HEK293 (cell line): ENCODE measurements around the gene AJM1.

Source experiments
- CTCF ChIA-PET: fragments of 350-600 bp; formaldehyde crosslinking; extraction: SDS; loops from one replicate; lab custom pipeline; 2021; ENCODE audit warnings: antibody characterized with exemption; lab: Yijun Ruan, JAX
- POLR2A ChIA-PET: fragments of 300-600 bp; formaldehyde crosslinking; extraction: SDS; loops from one replicate; lab custom pipeline; 2020; ENCODE audit warnings: antibody characterized with exemption, inconsistent platforms; lab: Yijun Ruan, JAX
- H3K27ac ChIP-seq: fragments of 200-500 bp; sonication (Bioruptor generic); 2 replicates; pipeline ENCODE4 v1.5.1; 2014; ENCODE audit warnings: low read depth, low read length, control low read depth, inconsistent platforms; ENCODE audit errors: extremely low read depth
- H3K36me3 ChIP-seq, 2 experiments: fragments of 200-500 bp in 1 of 2; sonication (Bioruptor generic) in 1 of 2; 1 replicate in 1 of 2; 2 replicates in 1 of 2; pipeline ENCODE4 v1.5.1; 2014 to 2017; ENCODE audit warnings: inconsistent platforms in 2 of 2, low read length in 2 of 2; ENCODE audit not compliant: control insufficient read depth in 2 of 2, insufficient read depth in 1 of 2
- H3K4me1 ChIP-seq: fragments of 200-500 bp; sonication (Bioruptor generic); 2 replicates; pipeline ENCODE4 v1.5.1; 2014; ENCODE audit warnings: mild to moderate bottlenecking, low read length, inconsistent platforms; ENCODE audit not compliant: control insufficient read depth, insufficient read depth
- H3K4me3 ChIP-seq: 2 replicates; pipeline ENCODE4 v1.5.1; 2011; ENCODE audit warnings: low read depth, mild to moderate bottlenecking, control low read depth, low read length, moderate library complexity
- H3K9me3 ChIP-seq: fragments of 200-500 bp; sonication (Bioruptor generic); 2 replicates; pipeline ENCODE4 v1.5.1; 2014; ENCODE audit warnings: low read depth, low read length, inconsistent platforms; ENCODE audit not compliant: control insufficient read depth, insufficient read depth
- BCL11A ChIP-seq: fragments of 450-650 bp; formaldehyde crosslinking; IDR thresholded peaks from 2 replicates; pipeline ENCODE4 v1.5.1; 2016; ENCODE audit warnings: low read depth, missing biosample characterization, missing genetic modification characterization
- GLI2 ChIP-seq: fragments of 450-650 bp; formaldehyde crosslinking; IDR thresholded peaks from 2 replicates; pipeline ENCODE4; 2017; ENCODE audit warnings: missing biosample characterization, missing genetic modification characterization, low read depth, borderline replicate concordance
- IKZF3 ChIP-seq: fragments of 450-650 bp; IDR thresholded peaks from 2 replicates; pipeline ENCODE4 v1.5.0; 2018; ENCODE audit warnings: missing biosample characterization, mild to moderate bottlenecking, missing genetic modification characterization, moderate library complexity
- KLF9 ChIP-seq: fragments of 450-650 bp; formaldehyde crosslinking; IDR thresholded peaks from 2 replicates; pipeline ENCODE4 v1.5.1; 2016; ENCODE audit warnings: missing biosample characterization, missing genetic modification characterization, low read depth
- MZF1 ChIP-seq: fragments of 450-650 bp; formaldehyde crosslinking; IDR thresholded peaks from 2 replicates; pipeline ENCODE4 v1.5.1; 2017; ENCODE audit warnings: missing biosample characterization, missing genetic modification characterization, borderline replicate concordance
- OSR2 ChIP-seq: fragments of 450-650 bp; formaldehyde crosslinking; IDR thresholded peaks from 2 replicates; pipeline ENCODE4 v1.5.1; 2016; ENCODE audit warnings: missing biosample characterization, missing genetic modification characterization
- PATZ1 ChIP-seq: fragments of 450-650 bp; formaldehyde crosslinking; IDR thresholded peaks from 2 replicates; pipeline ENCODE4 v1.5.1; 2016; ENCODE audit warnings: missing biosample characterization, missing genetic modification characterization
- PRDM10 ChIP-seq: fragments of 450-650 bp; formaldehyde crosslinking; IDR thresholded peaks from 2 replicates; pipeline ENCODE4 v1.5.1; 2016; ENCODE audit warnings: missing biosample characterization, missing genetic modification characterization
- ZIC2 ChIP-seq: fragments of 450-650 bp; formaldehyde crosslinking; IDR thresholded peaks from 2 replicates; pipeline ENCODE4 v1.5.1; 2016; ENCODE audit warnings: missing biosample characterization, missing genetic modification characterization
- ZNF138 ChIP-seq: fragments of 450-650 bp; formaldehyde crosslinking; IDR thresholded peaks from 2 replicates; pipeline ENCODE4 v1.5.1; 2016; ENCODE audit warnings: missing biosample characterization, missing genetic modification characterization, borderline replicate concordance
- ZNF16 ChIP-seq: fragments of 450-650 bp; formaldehyde crosslinking; IDR thresholded peaks from 2 replicates; pipeline ENCODE4 v1.5.1; 2016; ENCODE audit warnings: low read depth, missing biosample characterization, missing genetic modification characterization
- ZNF274 ChIP-seq, 2 experiments: fragments of 200-500 bp in 1 of 2; fragments of 450-650 bp in 1 of 2; sonication (Bioruptor generic) in 1 of 2; formaldehyde crosslinking in 1 of 2; IDR thresholded peaks; 2 replicates each; pipeline versions ENCODE4 v1.5.1 to v1.6.1; 2014 to 2016; ENCODE audit warnings: borderline replicate concordance in 1 of 2, inconsistent platforms in 1 of 2, low read length in 1 of 2, missing biosample characterization in 1 of 2, missing genetic modification characterization in 1 of 2
- ZNF335 ChIP-seq: fragments of 450-650 bp; formaldehyde crosslinking; conservative IDR thresholded peaks from 2 replicates; pipeline ENCODE4 v1.5.1; 2016; ENCODE audit warnings: missing biosample characterization, missing genetic modification characterization
- ZNF416 ChIP-seq: fragments of 450-650 bp; formaldehyde crosslinking; IDR thresholded peaks from 2 replicates; pipeline ENCODE4 v1.5.1; 2016; ENCODE audit warnings: missing biosample characterization, missing genetic modification characterization
- ZNF529 ChIP-seq: fragments of 450-650 bp; formaldehyde crosslinking; IDR thresholded peaks from 2 replicates; pipeline ENCODE4 v1.5.1; 2017; ENCODE audit warnings: missing genetic modification characterization, missing biosample characterization; ENCODE audit not compliant: insufficient replicate concordance
- ZNF549 ChIP-seq: fragments of 450-650 bp; IDR thresholded peaks from 2 replicates; pipeline ENCODE4 v1.5.1; 2018; ENCODE audit warnings: missing biosample characterization, missing genetic modification characterization, mild to moderate bottlenecking, inconsistent platforms, moderate library complexity
- ZNF560 ChIP-seq: fragments of 450-650 bp; formaldehyde crosslinking; IDR thresholded peaks from 2 replicates; pipeline ENCODE4 v1.5.1; 2017; ENCODE audit warnings: missing biosample characterization, missing genetic modification characterization, borderline replicate concordance
- ZNF585B ChIP-seq: fragments of 450-650 bp; formaldehyde crosslinking; IDR thresholded peaks from 2 replicates; pipeline ENCODE4 v1.5.1; 2016; ENCODE audit warnings: missing biosample characterization, missing genetic modification characterization
- ZNF610 ChIP-seq: fragments of 450-650 bp; formaldehyde crosslinking; IDR thresholded peaks from 2 replicates; pipeline ENCODE4 v1.5.1; 2016; ENCODE audit warnings: missing biosample characterization, missing genetic modification characterization, borderline replicate concordance
- ZNF701 ChIP-seq: fragments of 450-650 bp; formaldehyde crosslinking; IDR thresholded peaks from 2 replicates; pipeline ENCODE4 v1.5.1; 2016; ENCODE audit warnings: missing biosample characterization, missing genetic modification characterization
- ZNF704 ChIP-seq: fragments of 450-650 bp; formaldehyde crosslinking; IDR thresholded peaks from 2 replicates; pipeline ENCODE4 v1.5.1; 2016; ENCODE audit warnings: missing biosample characterization, missing genetic modification characterization
- ZNF777 ChIP-seq: fragments of 450-650 bp; formaldehyde crosslinking; IDR thresholded peaks from 2 replicates; pipeline ENCODE4 v1.5.1; 2017; ENCODE audit warnings: missing biosample characterization, missing genetic modification characterization, borderline replicate concordance
- ZNF843 ChIP-seq: fragments of 450-650 bp; formaldehyde crosslinking; IDR thresholded peaks from 2 replicates; pipeline ENCODE4 v1.5.1; 2016; ENCODE audit warnings: missing biosample characterization, missing genetic modification characterization
- ZSCAN30 ChIP-seq: fragments of 450-650 bp; IDR thresholded peaks from 2 replicates; pipeline ENCODE4 v1.5.1; 2018; ENCODE audit warnings: missing biosample characterization, mild to moderate bottlenecking, missing genetic modification characterization, moderate library complexity
- TF ChIP-seq, protein P1 (sequence below): fragments of 450-650 bp; IDR thresholded peaks from 2 replicates; pipeline ENCODE4 v1.5.1; 2018; ENCODE audit warnings: missing biosample characterization, missing genetic modification characterization

The AJM1 gene

GRCh38 chr9:136808806-136809158, 33.5 kb upstream of the AJM1 start:
- peak; percentile 46; the same call in 1 of the 2 replicates for TF ChIP-seq ZNF335 (tag by site-specific recombination)
- no peak for TF ChIP-seq PATZ1
- peak; percentile 93 for TF ChIP-seq PRDM10 (tag by site-specific recombination)
- peak; percentile 37; the same call in 1 of the 2 replicates for TF ChIP-seq ZIC2 (tag by site-specific recombination)
- no peak for TF ChIP-seq ZNF777 (tag by site-specific recombination)
- TF ChIP-seq, all 188 proteins: peak for 3
- H3K27ac ChIP-seq, result peak overlapping the region; percentile 96
- H3K4me1 ChIP-seq, result peaks cover 7% of the 10 kb centered on the region; the same call in 1 of the 2 replicates
- peak overlapping the region; percentile 84 for H3K4me3 ChIP-seq
- ChIA-PET CTCF (interaction anchor here (0.5 to 4.0 kb wide), 10 partner anchors 11 to 446 kb away, joined by 3 to 16 read pairs (median 4); partner anchors contain the start of gene AJM1), POLR2A (interaction anchor here (0.6 to 4.0 kb wide), 5 partner anchors 8 to 81 kb away, joined by 3 to 22 read pairs (median 5); partner anchors contain the start of gene AJM1)
- H3K36me3 ChIP-seq, result peaks cover 15 to 43% of the 10 kb centered on the region in 2 experiments
- no peaks in the 10 kb centered on the region for H3K9me3 ChIP-seq

DNA sequence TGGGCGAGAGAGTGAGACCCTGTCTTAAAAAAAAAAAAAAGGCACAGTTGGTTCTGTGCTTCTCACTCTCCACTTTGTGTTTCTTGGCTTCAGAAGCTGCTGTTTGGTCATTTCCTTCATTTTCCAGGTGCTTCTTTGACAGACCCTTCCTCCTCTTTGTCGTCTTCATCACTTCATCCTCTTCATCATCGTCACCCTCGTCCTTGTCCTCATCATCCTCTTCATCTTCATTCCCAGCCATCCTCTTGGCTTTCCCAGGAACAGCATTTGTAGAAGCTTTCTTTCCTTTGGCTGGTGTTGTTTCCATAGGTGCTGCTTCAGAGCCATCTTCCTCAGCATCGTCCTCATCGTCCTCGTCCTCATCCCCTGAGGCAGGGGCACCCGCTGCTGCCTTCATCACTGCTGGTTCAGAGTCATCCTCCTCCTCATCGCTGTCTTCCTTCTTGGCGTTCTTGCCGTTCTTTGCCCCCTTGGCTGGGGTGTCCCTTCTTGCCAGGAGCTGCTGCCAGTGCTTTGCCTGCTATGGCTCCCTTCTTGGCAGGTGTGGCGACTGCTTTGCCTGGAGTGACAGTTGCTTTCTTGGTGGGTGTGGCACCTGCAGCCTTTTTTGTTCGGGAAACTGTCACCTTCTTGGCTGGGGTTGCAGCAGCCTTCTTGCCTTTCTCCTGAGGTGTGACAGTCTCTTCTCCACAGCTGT, 27.4 kb upstream of the AJM1 start:
- peaks cover 18 to 50% of the 10 kb centered on the region in 2 experiments for H3K36me3 ChIP-seq
- POLR2A ChIA-PET, result interaction anchor here (2.0 kb wide), 1 partner anchor 15 kb away, joined by 5 read pairs; no protein-coding TSS in a partner anchor
- no peak for TF ChIP-seq ZNF416 (tag by site-specific recombination)
- no peak for TF ChIP-seq ZNF138
- no peak for TF ChIP-seq MZF1 (tag by site-specific recombination)
- TF ChIP-seq GLI2 (tag by site-specific recombination), result no peak
- no peak for TF ChIP-seq ZNF585B (tag by site-specific recombination)
- no peak for TF ChIP-seq ZNF610 (tag by site-specific recombination)
- no peak for TF ChIP-seq ZNF560
- TF ChIP-seq ZNF16 (tag by site-specific recombination), result peak; percentile 68
- TF ChIP-seq IKZF3 (tag by site-specific recombination), result no peak
- TF ChIP-seq ZNF701 (tag by site-specific recombination), result no peak
- TF ChIP-seq ZNF704 (tag by site-specific recombination), result no peak
- no peak for TF ChIP-seq OSR2 (tag by site-specific recombination)
- 0 out of 2 replicates have a peak, but pooled peaks have one; percentile 28 for TF ChIP-seq KLF9 (tag by site-specific recombination)
- TF ChIP-seq ZNF274 (IDR thresholded peaks at IDR 0.05; ENCODE audit: low read length), result no peak
- no peak for TF ChIP-seq ZNF274 (tag by site-specific recombination; IDR thresholded peaks at IDR 0.05; ENCODE audit: borderline replicate concordance)
- TF ChIP-seq ZNF529 (tag by site-specific recombination), result no peak
- TF ChIP-seq ZNF843 (tag by site-specific recombination), result no peak
- no peak for TF ChIP-seq ZSCAN30 (tag by site-specific recombination)
- TF ChIP-seq, protein P1, sequence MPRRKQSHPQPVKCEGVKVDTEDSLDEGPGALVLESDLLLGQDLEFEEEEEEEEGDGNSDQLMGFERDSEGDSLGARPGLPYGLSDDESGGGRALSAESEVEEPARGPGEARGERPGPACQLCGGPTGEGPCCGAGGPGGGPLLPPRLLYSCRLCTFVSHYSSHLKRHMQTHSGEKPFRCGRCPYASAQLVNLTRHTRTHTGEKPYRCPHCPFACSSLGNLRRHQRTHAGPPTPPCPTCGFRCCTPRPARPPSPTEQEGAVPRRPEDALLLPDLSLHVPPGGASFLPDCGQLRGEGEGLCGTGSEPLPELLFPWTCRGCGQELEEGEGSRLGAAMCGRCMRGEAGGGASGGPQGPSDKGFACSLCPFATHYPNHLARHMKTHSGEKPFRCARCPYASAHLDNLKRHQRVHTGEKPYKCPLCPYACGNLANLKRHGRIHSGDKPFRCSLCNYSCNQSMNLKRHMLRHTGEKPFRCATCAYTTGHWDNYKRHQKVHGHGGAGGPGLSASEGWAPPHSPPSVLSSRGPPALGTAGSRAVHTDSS (tag by site-specific recombination), result peak; percentile 95
- no peak for TF ChIP-seq ZNF549 (tag by site-specific recombination)
- no peak for TF ChIP-seq BCL11A (tag by site-specific recombination)

More for the DNA sequence above, 27.4 kb upstream of the AJM1 start:
- no peak overlapping the region for H3K27ac ChIP-seq
- peaks cover 4% of the 10 kb centered on the region; the same call in 1 of the 2 replicates for H3K4me1 ChIP-seq
- CTCF ChIA-PET, result interaction anchor here (0.6 to 2.1 kb wide), 7 partner anchors 8 to 260 kb away, joined by 3 to 10 read pairs (median 3); partner anchors contain the start of gene AJM1
- no peak overlapping the region for H3K4me3 ChIP-seq
- no peaks in the 10 kb centered on the region for H3K9me3 ChIP-seq
